HL-60 (cell line): Measurements from ENCODE around the gene ZSWIM3.
A peak's percentile ranks its signal among the peaks of the same experiment; 100 is the strongest.
"Not testable (repeated sequence)": the region's sequence is repeated elsewhere in the genome, so short reads cannot be mapped to it uniquely, and the experiment has no call there.

Experiments used
- DNase-seq, 2 experiments: peaks; one replicate each; pipeline ENCODE4 v3.0.0-alpha.2; 2010 to 2020; ENCODE audit warnings: low read depth in 1 of 2, low spot score in 1 of 2
- H3K27ac ChIP-seq: fragments of 250-450 bp; sonication (Bioruptor Pico); replicated peaks from 2 replicates; pipeline ENCODE4 v1.5.1; 2020; ENCODE audit warnings: mild to moderate bottlenecking, moderate library complexity
- H3K27me3 ChIP-seq: fragments of 250-450 bp; sonication (Bioruptor Pico); 2 replicates; pipeline ENCODE4 v1.5.1; 2021; ENCODE audit warnings: mild to moderate bottlenecking, moderate library complexity; ENCODE audit not compliant: insufficient read depth, poor library complexity, severe bottlenecking
- H3K4me3 ChIP-seq: replicated peaks from 2 replicates; pipeline ENCODE4 v1.5.1; 2011; ENCODE audit warnings: mild to moderate bottlenecking, control low read depth, low read length; ENCODE audit not compliant: insufficient read depth
- CTCF ChIP-seq: IDR thresholded peaks from one replicate; pipeline ENCODE4 v1.5.1; 2011; ENCODE audit warnings: low read length, control low read depth, inconsistent platforms; ENCODE audit not compliant: insufficient read depth
- GABPA ChIP-seq: IDR thresholded peaks from 2 replicates; pipeline ENCODE4 v1.6.1; 2012; ENCODE audit warnings: low read depth
- POLR2AphosphoS5 ChIP-seq: IDR thresholded peaks from 2 replicates; pipeline ENCODE4 v1.6.1; 2012; ENCODE audit warnings: low read depth
- REST ChIP-seq: IDR thresholded peaks from 2 replicates; pipeline ENCODE4 v1.6.1; 2012; ENCODE audit warnings: low read depth; ENCODE audit not compliant: insufficient replicate concordance
- SPI1 ChIP-seq: IDR thresholded peaks from 2 replicates; pipeline ENCODE4 v1.6.1; 2012; ENCODE audit warnings: low read depth, mild to moderate bottlenecking, borderline replicate concordance

The ZSWIM3 gene

GRCh38 chr20:45899046-45899835 lies 41.8 kb downstream of the ZSWIM3 start:
- no peak for DNase-seq
- Histone ChIP-seq H3K27me3 (no peaks in the 10 kb centered on the region), H3K27ac (no peak overlapping the region), H3K4me3 (no peak overlapping the region)
- TF ChIP-seq POLR2AphosphoS5 (no peak), REST (no peak), GABPA (no peak), SPI1 (no peak), CTCF (no peak)

- H3K27ac ChIP-seq, H3K4me3 ChIP-seq, DNase-seq, H3K27me3 ChIP-seq: not testable (repeated sequence)
These were observed 43.9 kb downstream of the ZSWIM3 start for GRCh38 chr20:45901332-45901731.

GRCh38 chr20:45902199-45902701 lies 44.8 kb downstream of the ZSWIM3 start:
- no peak for DNase-seq
- no peak; the same call in 1 of the 2 replicates for TF ChIP-seq POLR2AphosphoS5
- TF ChIP-seq SPI1, result no peak
- TF ChIP-seq REST, result no peak
- no peak for TF ChIP-seq GABPA
- no peak for TF ChIP-seq CTCF
- H3K27me3 ChIP-seq, result no peaks in the 10 kb centered on the region
- H3K27ac ChIP-seq, result no peak overlapping the region
- H3K4me3 ChIP-seq, result no peak overlapping the region

GRCh38 chr20:45904583-45905504 lies 47.4 kb downstream of the ZSWIM3 start:
- H3K27ac ChIP-seq, result peak overlapping the region; percentile 58
- TF ChIP-seq GABPA (no peak), POLR2AphosphoS5 (no peak), CTCF (no peak), SPI1 (no peak), REST (no peak)
- H3K4me3 ChIP-seq, result no peak overlapping the region
- peak in 1 of 2 experiments; percentile 38 for DNase-seq
- H3K27me3 ChIP-seq, result no peaks in the 10 kb centered on the region
